DOHH2 (cell line): Measurements from ENCODE around the gene FGF22.

ENCODE experiments used
- H3F3A ChIP-seq: fragments of 200-600 bp; sonication (generic), shearing (Covaris generic); 2 replicates; pipeline ENCODE4 v1.6.0; 2016; ENCODE audit warnings: antibody characterized with exemption, mild to moderate bottlenecking; ENCODE audit not compliant: control insufficient read depth, insufficient read depth
- H3K27ac ChIP-seq: fragments of 200-600 bp; sonication (generic); 2 replicates; pipeline ENCODE4 v1.5.1; 2014; ENCODE audit warnings: low read depth, mild to moderate bottlenecking, low read length, moderate library complexity
- H3K27me3 ChIP-seq: fragments of 200-600 bp; sonication (generic); 2 replicates; pipeline ENCODE4 v1.6.1; 2014; ENCODE audit warnings: mild to moderate bottlenecking, low read length, mixed read lengths; ENCODE audit not compliant: control insufficient read depth
- H3K36me3 ChIP-seq: fragments of 200-600 bp; sonication (generic); 2 replicates; pipeline ENCODE4 v1.6.1; 2014; ENCODE audit warnings: mild to moderate bottlenecking, low read length, moderate library complexity, mixed read lengths; ENCODE audit not compliant: control insufficient read depth
- H3K4me1 ChIP-seq: fragments of 200-600 bp; sonication (generic); 2 replicates; pipeline ENCODE4 v1.6.1; 2014; ENCODE audit warnings: mild to moderate bottlenecking, low read length, mixed read lengths; ENCODE audit not compliant: control insufficient read depth
- H3K4me2 ChIP-seq: fragments of 200-600 bp; sonication (generic); 2 replicates; pipeline ENCODE4 v1.6.0; 2014; ENCODE audit warnings: mild to moderate bottlenecking, low read length, moderate library complexity
- H3K4me3 ChIP-seq: fragments of 200-600 bp; sonication (generic); 2 replicates; pipeline ENCODE4 v1.5.1; 2014; ENCODE audit warnings: mild to moderate bottlenecking, low read length, mixed read lengths
- H3K79me2 ChIP-seq: fragments of 200-600 bp; sonication (generic); 2 replicates; pipeline ENCODE4 v1.6.1; 2014; ENCODE audit warnings: mild to moderate bottlenecking, low read length, mixed read lengths; ENCODE audit not compliant: control insufficient read depth
- H3K9me2 ChIP-seq: fragments of 200-600 bp; sonication (generic); replicated peaks from 2 replicates; pipeline ENCODE4 v1.6.1; 2014; ENCODE audit warnings: mild to moderate bottlenecking, low read length, mixed read lengths; ENCODE audit not compliant: control insufficient read depth
- H3K9me3 ChIP-seq: fragments of 200-600 bp; sonication (generic); 2 replicates; pipeline ENCODE4 v1.6.1; 2014; ENCODE audit warnings: antibody characterized with exemption, low read length, mixed read lengths; ENCODE audit not compliant: control insufficient read depth, insufficient read depth
- H4K20me1 ChIP-seq: fragments of 200-600 bp; sonication (generic); 2 replicates; pipeline ENCODE4 v1.6.0; 2014; ENCODE audit warnings: low read depth, mild to moderate bottlenecking, antibody characterized with exemption, low read length, moderate library complexity; ENCODE audit not compliant: control insufficient read depth, insufficient read depth
- CTCF ChIP-seq: fragments of 200-600 bp; sonication (generic); IDR thresholded peaks from one replicate; pipeline ENCODE4 v1.5.1; 2014; ENCODE audit warnings: antibody characterized with exemption, mild to moderate bottlenecking, low read depth, low read length; ENCODE audit not compliant: poor library complexity, severe bottlenecking
- EZH2phosphoT487 ChIP-seq: fragments of 200-600 bp; sonication (generic); IDR thresholded peaks from 2 replicates; pipeline ENCODE4 v1.6.1; 2017; ENCODE audit warnings: borderline replicate concordance, mild to moderate bottlenecking, antibody characterized with exemption, low read length, moderate library complexity, mixed read lengths

Gene FGF22

GRCh38 chr19:676339-677105 lies 36.8 kb downstream of the FGF22 start, which contains the start of gene FSTL3:
TSS of gene FSTL3 (plus strand) at chr19:676392. CDS start at chr19:676424, 32 bp downstream.
- Histone ChIP-seq H3F3A (0 out of 2 replicates have a peak, but pooled peaks cover 4% of the 10 kb centered on the region), H4K20me1 (no peaks in the 10 kb centered on the region; the same call in 1 of the 2 replicates), H3K79me2 (peaks cover 5% of the 10 kb centered on the region; the same call in 1 of the 2 replicates), H3K9me3 (no peaks in the 10 kb centered on the region), H3K27me3 (peaks cover 14% of the 10 kb centered on the region), H3K9me2 (no peaks in the 10 kb centered on the region), H3K4me1 (peaks cover 17% of the 10 kb centered on the region), H3K36me3 (no peaks in the 10 kb centered on the region), H3K4me2 (no peak within 1 kb of the TSS), H3K4me3 (no peak within 1 kb of the TSS), H3K27ac (no peak within 1 kb of the TSS)
- TF ChIP-seq CTCF (no peak), EZH2phosphoT487 (no peak)

- H3F3A ChIP-seq: 0 out of 2 replicates have a peak, but pooled peaks cover 4% of the 10 kb centered on the region
- H3K4me2 ChIP-seq: no peak overlapping the region
- peaks cover 17% of the 10 kb centered on the region for H3K4me1 ChIP-seq
- H4K20me1 ChIP-seq: no peaks in the 10 kb centered on the region; the same call in 1 of the 2 replicates
- no peak for TF ChIP-seq EZH2phosphoT487
- TF ChIP-seq CTCF: no peak
- peaks cover 14% of the 10 kb centered on the region for H3K27me3 ChIP-seq
- H3K27ac ChIP-seq: no peak overlapping the region
- H3K36me3 ChIP-seq: no peaks in the 10 kb centered on the region
- H3K79me2 ChIP-seq: peaks cover 5% of the 10 kb centered on the region; the same call in 1 of the 2 replicates
- no peaks in the 10 kb centered on the region for H3K9me3 ChIP-seq
- H3K9me2 ChIP-seq: no peaks in the 10 kb centered on the region
- H3K4me3 ChIP-seq: no peak overlapping the region
Measured at GRCh38 chr19:677201-677600, 37.5 kb downstream of the FGF22 start.

- TF ChIP-seq EZH2phosphoT487: no peak
- no peak for TF ChIP-seq CTCF
- Histone ChIP-seq H4K20me1 (no peaks in the 10 kb centered on the region; the same call in 1 of the 2 replicates), H3K36me3 (no peaks in the 10 kb centered on the region), H3K79me2 (peaks cover 5% of the 10 kb centered on the region; the same call in 1 of the 2 replicates), H3K27ac (no peak overlapping the region), H3K27me3 (peaks cover 14% of the 10 kb centered on the region), H3K4me1 (peaks cover 17% of the 10 kb centered on the region), H3K4me2 (no peak overlapping the region), H3F3A (0 out of 2 replicates have a peak, but pooled peaks cover 4% of the 10 kb centered on the region), H3K4me3 (no peak overlapping the region), H3K9me2 (no peaks in the 10 kb centered on the region), H3K9me3 (no peaks in the 10 kb centered on the region)
Measured at GRCh38 chr19:677601-678436, 38.1 kb downstream of the FGF22 start.
